H1 (cell line): Measurements from ENCODE around the gene COQ8A. TPM values are rescaled to one million over a fixed set of nuclear protein-coding genes. Genes with fewer than 3 reads are reported as not detected.

Source experiments
- CTCF ChIA-PET: fragments of 300-600 bp; sonication (Branson Sonifier 250); formaldehyde crosslinking; loops from one replicate; lab custom pipeline; 2021; ENCODE audit not compliant: partially characterized antibody; lab: Charles Lee
- POLR2A ChIA-PET: fragments of 300-600 bp; sonication (Branson Sonifier 250); formaldehyde crosslinking; loops from one replicate; lab custom pipeline; 2021; ENCODE audit warnings: inconsistent platforms; ENCODE audit not compliant: partially characterized antibody; lab: Charles Lee
- DNase-seq, 2 experiments: peaks; one replicate each; pipeline versions ENCODE4 v3.0.0 to v3.0.0-alpha.2; 2010 to 2022; ENCODE audit warnings: low spot score in 2 of 2, low read depth in 1 of 2, mixed read lengths in 1 of 2
- FAIRE-seq: peaks from 2 replicates; lab custom pipeline; 2011; peaks lifted over from hg19 to GRCh38; lab: Jason Lieb, UNC
- H2AFZ ChIP-seq: 2 replicates; pipeline ENCODE4 v1.8.1; 2012; ENCODE audit warnings: low read length, inconsistent platforms
- H2AK5ac ChIP-seq: 2 replicates; pipeline ENCODE4 v1.6.1; 2013; ENCODE audit warnings: low read depth, low read length
- H2BK120ac ChIP-seq: replicated peaks from 2 replicates; pipeline ENCODE3; 2013; ENCODE audit warnings: low read depth, low read length, inconsistent platforms
- H2BK12ac ChIP-seq: 2 replicates; pipeline ENCODE4 v1.6.1; 2013; ENCODE audit warnings: low read depth, low read length
- H2BK15ac ChIP-seq: 2 replicates; pipeline ENCODE4 v1.6.1; 2013; ENCODE audit warnings: low read length
- H2BK20ac ChIP-seq: 2 replicates; pipeline ENCODE4 v1.6.1; 2013; ENCODE audit warnings: low read length
- H2BK5ac ChIP-seq: 2 replicates; pipeline ENCODE4 v1.6.1; 2013; ENCODE audit warnings: low read depth, low read length
- H3K14ac ChIP-seq: 2 replicates; pipeline ENCODE4 v1.6.1; 2013; ENCODE audit warnings: inconsistent platforms; ENCODE audit not compliant: insufficient read length
- H3K18ac ChIP-seq: 2 replicates; pipeline ENCODE4 v1.6.1; 2013; ENCODE audit warnings: low read length; ENCODE audit errors: extremely low read depth
- H3K23ac ChIP-seq: 2 replicates; pipeline ENCODE4 v1.6.1; 2013; ENCODE audit warnings: inconsistent platforms; ENCODE audit not compliant: insufficient read length
- H3K23me2 ChIP-seq: 2 replicates; pipeline ENCODE4 v1.6.1; 2013; ENCODE audit warnings: low read depth, low read length
- H3K27ac ChIP-seq: 2 replicates; pipeline ENCODE4 v1.6.1; 2011; ENCODE audit warnings: low read depth, low read length, inconsistent platforms
- H3K27me3 ChIP-seq, 4 experiments: replicated peaks in 1 of 4; 1 replicate in 1 of 4; 2 replicates in 3 of 4; pipeline versions ENCODE4 v1.6.1 to v1.8.1; 2011 to 2013; ENCODE audit warnings: low read length in 3 of 4, mild to moderate bottlenecking in 3 of 4, inconsistent platforms in 2 of 4, mixed read lengths in 2 of 4, moderate library complexity in 1 of 4; ENCODE audit not compliant: control insufficient read depth in 3 of 4, insufficient read depth in 3 of 4; ENCODE audit errors: extremely low read depth in 1 of 4
- H3K36me3 ChIP-seq, 4 experiments: 2 replicates each; pipeline versions ENCODE4 v1.6.1 to v1.8.1; 2011 to 2013; ENCODE audit warnings: mild to moderate bottlenecking in 4 of 4, low read length in 3 of 4, moderate library complexity in 2 of 4, control low read depth in 1 of 4, inconsistent platforms in 1 of 4; ENCODE audit not compliant: insufficient read depth in 4 of 4, control insufficient read depth in 2 of 4
- H3K4ac ChIP-seq: replicated peaks from 2 replicates; pipeline ENCODE3; 2013; ENCODE audit warnings: low read length, low read depth, mixed read lengths, inconsistent platforms; ENCODE audit not compliant: insufficient read length
- H3K4me1 ChIP-seq, 4 experiments: replicated peaks in 1 of 4; 1 replicate in 1 of 4; 2 replicates in 3 of 4; pipeline versions ENCODE4 v1.6.1 to v1.8.1; 2011 to 2013; ENCODE audit warnings: low read length in 3 of 4, inconsistent platforms in 2 of 4, mixed read lengths in 1 of 4; ENCODE audit not compliant: insufficient read depth in 4 of 4, control insufficient read depth in 3 of 4
- H3K4me2 ChIP-seq, 2 experiments: 2 replicates each; pipeline versions ENCODE4 v1.6.1 to v1.8.1; 2011 to 2013; ENCODE audit warnings: low read depth in 2 of 2, low read length in 2 of 2, control low read depth in 1 of 2, inconsistent platforms in 1 of 2, mild to moderate bottlenecking in 1 of 2; ENCODE audit not compliant: insufficient read depth in 1 of 2
- H3K4me3 ChIP-seq, 4 experiments: fragments of 200-600, 300-600 bp in 1 of 4; sonication (generic), shearing (Covaris generic), sonication (Bioruptor Twin) in 1 of 4; 2 replicates each; pipeline versions ENCODE4 v1.5.1 to v1.8.1; 2011 to 2016; ENCODE audit warnings: low read length in 4 of 4, low read depth in 3 of 4, control low read depth in 2 of 4, inconsistent platforms in 2 of 4, mild to moderate bottlenecking in 2 of 4, mixed read lengths in 1 of 4, moderate library complexity in 1 of 4; ENCODE audit not compliant: insufficient read depth in 2 of 4; ENCODE audit errors: extremely low read depth in 1 of 4
- H3K56ac ChIP-seq: replicated peaks from 2 replicates; pipeline ENCODE3; 2013; ENCODE audit warnings: low read depth, mild to moderate bottlenecking, mixed read lengths, low read length, inconsistent platforms; ENCODE audit not compliant: insufficient read length
- H3K79me1 ChIP-seq: 2 replicates; pipeline ENCODE4 v1.6.1; 2013; ENCODE audit warnings: low read depth, low read length, control low read depth
- H3K79me2 ChIP-seq, 2 experiments: 2 replicates each; pipeline versions ENCODE4 v1.6.1 to v1.8.1; 2012 to 2013; ENCODE audit warnings: low read length in 2 of 2, mild to moderate bottlenecking in 2 of 2, inconsistent platforms in 1 of 2; ENCODE audit not compliant: insufficient read depth in 2 of 2, control insufficient read depth in 1 of 2
- H3K9ac ChIP-seq, 4 experiments: replicated peaks in 1 of 4; 1 replicate in 1 of 4; 2 replicates in 3 of 4; pipeline versions ENCODE4 v1.6.1 to v1.8.1; 2011 to 2013; ENCODE audit warnings: low read depth in 3 of 4, low read length in 3 of 4, control low read depth in 2 of 4, mild to moderate bottlenecking in 2 of 4, moderate library complexity in 2 of 4, inconsistent platforms in 1 of 4; ENCODE audit errors: extremely low read depth in 1 of 4
- H3K9me3 ChIP-seq, 2 experiments: 2 replicates each; pipeline versions ENCODE4 v1.6.1 to v1.8.1; 2012 to 2013; ENCODE audit warnings: mild to moderate bottlenecking in 2 of 2, moderate library complexity in 2 of 2, control low read depth in 1 of 2, inconsistent platforms in 1 of 2, low read depth in 1 of 2, low read length in 1 of 2, mixed read lengths in 1 of 2; ENCODE audit not compliant: insufficient read depth in 2 of 2
- H4K20me1 ChIP-seq, 2 experiments: replicated peaks in 1 of 2; 2 replicates each; pipeline versions ENCODE3 to v1.8.1; 2011 to 2013; ENCODE audit warnings: inconsistent platforms in 2 of 2, low read length in 2 of 2, mild to moderate bottlenecking in 1 of 2; ENCODE audit not compliant: insufficient read depth in 2 of 2, control insufficient read depth in 1 of 2
- H4K5ac ChIP-seq: 2 replicates; pipeline ENCODE4 v1.6.1; 2013; ENCODE audit warnings: low read length, low read depth, mixed read lengths, inconsistent platforms; ENCODE audit not compliant: insufficient read length
- H4K8ac ChIP-seq: 2 replicates; pipeline ENCODE4 v1.8.0; 2013; ENCODE audit warnings: mild to moderate bottlenecking, moderate library complexity, low read length, inconsistent platforms; ENCODE audit not compliant: insufficient read depth; ENCODE audit errors: extremely low read depth
- H4K91ac ChIP-seq: replicated peaks from 2 replicates; pipeline ENCODE3; 2013; ENCODE audit warnings: low read length, mixed read lengths, inconsistent platforms; ENCODE audit not compliant: insufficient read length
- CEBPB ChIP-seq: IDR thresholded peaks from 2 replicates; pipeline ENCODE4 v1.6.1; 2012; ENCODE audit warnings: low read depth, low read length
- EGR1 ChIP-seq: IDR thresholded peaks from 2 replicates; pipeline ENCODE4 v1.6.1; 2011; ENCODE audit warnings: low read depth, low read length, borderline replicate concordance
- HDAC2 ChIP-seq, 2 experiments: fragments of 300-600 bp in 1 of 2; sonication (generic) in 1 of 2; IDR thresholded peaks; 2 replicates each; pipeline ENCODE4 v1.6.1; 2011 to 2012; ENCODE audit warnings: low read depth in 2 of 2, low read length in 2 of 2, mild to moderate bottlenecking in 2 of 2, moderate library complexity in 2 of 2, borderline replicate concordance in 1 of 2, inconsistent platforms in 1 of 2
- JUN ChIP-seq: IDR thresholded peaks from 2 replicates; pipeline ENCODE4 v1.6.1; 2011; ENCODE audit warnings: low read depth, mild to moderate bottlenecking, improper control_type of control experiment, low read length
- JUND ChIP-seq: IDR thresholded peaks from 2 replicates; pipeline ENCODE4 v1.6.1; 2011; ENCODE audit warnings: mild to moderate bottlenecking, improper control_type of control experiment, low read length
- KDM1A ChIP-seq: fragments of 200-600, 300-600 bp; sonication (generic); IDR thresholded peaks from 2 replicates; pipeline ENCODE4 v1.7.1; 2016; ENCODE audit warnings: mild to moderate bottlenecking, low read length, borderline replicate concordance
- NANOG ChIP-seq: IDR thresholded peaks from 2 replicates; pipeline ENCODE4 v1.6.1; 2011; ENCODE audit warnings: low read length, low read depth, mild to moderate bottlenecking, inconsistent platforms; ENCODE audit not compliant: insufficient read depth, poor library complexity, severe bottlenecking
- POU5F1 ChIP-seq: IDR thresholded peaks from 2 replicates; pipeline ENCODE4 v1.6.1; 2011; ENCODE audit warnings: low read depth, mild to moderate bottlenecking, low read length, moderate library complexity
- TBP ChIP-seq: IDR thresholded peaks from 2 replicates; pipeline ENCODE4 v1.6.1; 2011; ENCODE audit warnings: low read depth, low read length, improper control_type of control experiment
- TCF12 ChIP-seq: IDR thresholded peaks from 2 replicates; pipeline ENCODE4 v1.6.1; 2011; ENCODE audit warnings: low read depth, mild to moderate bottlenecking, low read length
- TEAD4 ChIP-seq: IDR thresholded peaks from 2 replicates; pipeline ENCODE4 v1.6.1; 2012; ENCODE audit warnings: low read depth, low read length, inconsistent platforms, mixed read lengths
- WGBS, 2 experiments: shearing (Covaris generic) in 1 of 2; methylation state at CpG; one replicate each; pipeline versions ENCODE4 v1.1.6 to v1.1.7; 2013 to 2015; ENCODE audit warnings: low lambda C conversion rate in 2 of 2, mixed read lengths in 2 of 2, inconsistent platforms in 1 of 2, low coverage in 1 of 2, missing lambda C conversion rate in 1 of 2; ENCODE audit not compliant: insufficient replicate concordance in 2 of 2, insufficient coverage in 1 of 2, insufficient read length in 1 of 2; ENCODE audit errors: extremely low coverage in 1 of 2, missing lambda C conversion rate in 1 of 2; 5-methylcytosine and 5-hydroxymethylcytosine counted together
- polyA plus RNA-seq, 7 experiments: library from polyadenylated mRNA; depleted of rRNA in 3 of 7; stranded (reverse) in 5 of 7; unstranded in 2 of 7; fragments of >200 nt in 5 of 7; fragments of 200-250 nt in 2 of 7; gene quantifications; 1 replicate in 5 of 7; 2 replicates in 1 of 7; 4 replicates in 1 of 7; pipeline versions ENCODE4 v1.2.1 to v1.2.3, GENCODE V29; 2011 to 2013; ENCODE audit warnings: missing spikeins in 2 of 7, mixed read lengths in 2 of 7
- total RNA-seq: library from RNA; stranded (reverse); fragmentation: NEBNext Ultra II Directional; extraction: Animal tissue kit (Norgen Biotek cat#: 25700); gene quantifications from 2 replicates; pipeline ENCODE4 v1.2.1, GENCODE V29; 2021

Gene COQ8A
- total and polyA plus RNA-seq, 2 of the 8 experiments (the other 6 are each of a cell fraction or from before 2014, with no cell fraction given) = 28.5 to 38.9 TPM

DNA sequence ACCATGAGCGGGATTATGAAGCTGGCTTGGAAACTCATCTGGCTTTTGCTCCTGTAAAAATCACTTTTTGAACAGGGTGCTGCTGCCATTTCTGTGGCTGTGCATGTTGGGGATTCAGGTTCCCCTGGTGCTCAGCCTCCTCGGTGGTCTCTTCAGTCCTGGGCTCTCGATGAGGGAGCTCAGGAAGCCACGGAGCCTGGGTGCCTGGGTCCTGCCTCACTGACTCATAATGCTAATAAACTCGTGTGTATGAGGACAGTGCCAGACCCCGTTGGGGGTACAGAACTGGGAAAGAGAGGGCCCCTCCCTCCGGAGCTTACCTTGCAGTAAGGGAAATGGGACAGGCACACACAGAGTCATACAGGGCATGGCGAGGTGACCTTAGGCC, 5.8 kb downstream of the COQ8A start:
- no peak for TF ChIP-seq KDM1A
- no peak for TF ChIP-seq TEAD4
- TF ChIP-seq JUND = no peak
- TF ChIP-seq TCF12 = no peak
- no peak for TF ChIP-seq JUN
- no peak for TF ChIP-seq CEBPB
- TF ChIP-seq POU5F1 = no peak
- TF ChIP-seq EGR1 = no peak
- TF ChIP-seq TBP = no peak
- TF ChIP-seq NANOG = no peak
- TF ChIP-seq HDAC2 (IDR thresholded peaks at IDR 0.05; ENCODE audit: borderline replicate concordance in 1 of 2, low read depth in 2 of 2, low read length in 2 of 2) = no peak
- Histone ChIP-seq H2BK15ac (no peak overlapping the region), H3K27ac (no peak overlapping the region), H3K4me1 (peaks cover 0 to 11% (median 3%) of the 10 kb centered on the region in 4 experiments; a peak in 5 of 7 replicates), H2BK5ac (0 out of 2 replicates have a peak overlapping the region, but pooled peaks have one; percentile 12), H2AK5ac (no peak overlapping the region), H3K79me1 (peaks cover 12% of the 10 kb centered on the region), H3K23me2 (no peaks in the 10 kb centered on the region; the same call in 1 of the 2 replicates), H4K91ac (no peak overlapping the region), H3K27me3 (peaks cover 0 to under 1% (median 0%) of the 10 kb centered on the region in 4 experiments; a peak in 3 of 7 replicates), H3K56ac (no peak overlapping the region), H3K4ac (peak overlapping the region; percentile 10), H3K79me2 (peaks cover 0 to 82% of the 10 kb centered on the region in 2 experiments; a peak in 2 of 4 replicates), H4K20me1 (peaks cover 3 to 4% of the 10 kb centered on the region in 2 experiments), H2BK120ac (no peak overlapping the region), H3K9ac (no peak overlapping the region), H3K23ac (no peak overlapping the region), H2AFZ (no peak overlapping the region), H3K36me3 (no peaks in the 10 kb centered on the region), H4K5ac (no peak overlapping the region), H2BK20ac (no peak overlapping the region), H2BK12ac (no peak overlapping the region; the same call in 1 of the 2 replicates), H3K14ac (no peak overlapping the region), H3K9me3 (no peaks in the 10 kb centered on the region; a peak in 1 of 4 replicates), H4K8ac (0 out of 2 replicates have a peak overlapping the region, but pooled peaks have one; percentile 39), H3K4me2 (peak overlapping the region in 1 of 2 experiments; percentile 39; a peak in 1 of 4 replicates), H3K4me3 (no peak overlapping the region), H3K18ac (no peak overlapping the region)
- DNase-seq (no peak), FAIRE-seq (no peak)
- POLR2A ChIA-PET = no interaction called here
- CTCF ChIA-PET = interaction anchor here (0.8 to 1.6 kb wide), 6 partner anchors 19 to 493 kb away, joined by 3 to 5 read pairs (median 3); no protein-coding TSS in a partner anchor
- 79% methylated on average over 8 of the region's 8 CpGs; no CpG with 5 or more reads in 1 of the 2 experiments for whole genome bisulfite sequencing, 2 experiments
